Measurements from ENCODE around the gene SLC25A22.

Gene SLC25A22

GRCh38 chr11:765025-765801 is 32.9 kb downstream of the SLC25A22 start:
- no peak overlapping the region for H3K4me3 ChIP-seq (ENCODE audit: low read depth, low read length)
- no peak overlapping the region for H3K27ac ChIP-seq

GRCh38 chr11:764322-765024 is 33.6 kb downstream of the SLC25A22 start:
- in situ Hi-C loops (cut with HindIII; ENCODE audit: low pct_ligation_motif_present, low sequenced_read_pairs): no loop called here
- peaks cover 77% of the 10 kb centered on the region for H3K36me3 ChIP-seq (replicated peaks)
- DNase-seq: no peak
- H3K27ac ChIP-seq: no peak overlapping the region
- TF ChIP-seq CTCF (IDR thresholded peaks at IDR 0.05; ENCODE audit: low read depth, low read length, missing control alignments): no peak
- H3K4me3 ChIP-seq (ENCODE audit: low read depth, low read length): no peak overlapping the region
- H3K27me3 ChIP-seq (replicated peaks): no peaks in the 10 kb centered on the region

More at GRCh38 chr11:765025-765801, 32.9 kb downstream of the SLC25A22 start:
- Histone ChIP-seq H3K27me3 (replicated peaks) (no peaks in the 10 kb centered on the region), H3K36me3 (replicated peaks) (peaks cover 76% of the 10 kb centered on the region)
- DNase-seq: peak; percentile 36
- in situ Hi-C loops (cut with HindIII; ENCODE audit: low pct_ligation_motif_present, low sequenced_read_pairs): no loop called here
- peak; percentile 69 for TF ChIP-seq CTCF (IDR thresholded peaks at IDR 0.05; ENCODE audit: low read depth, low read length, missing control alignments)

- Histone ChIP-seq H3K27ac (no peak overlapping the region), H3K36me3 (replicated peaks) (peaks cover 80% of the 10 kb centered on the region), H3K27me3 (replicated peaks) (no peaks in the 10 kb centered on the region), H3K4me3 (ENCODE audit: low read depth, low read length) (no peak overlapping the region)
- in situ Hi-C loops (cut with HindIII; ENCODE audit: low pct_ligation_motif_present, low sequenced_read_pairs): no loop called here
- DNase-seq: no peak
- no peak for TF ChIP-seq CTCF (IDR thresholded peaks at IDR 0.05; ENCODE audit: low read depth, low read length, missing control alignments)
These were observed 34.3 kb downstream of the SLC25A22 start for GRCh38 chr11:763549-764321.

- DNase-seq: no peak
- Histone ChIP-seq H3K27me3 (replicated peaks) (no peaks in the 10 kb centered on the region), H3K36me3 (replicated peaks) (peaks cover 81% of the 10 kb centered on the region), H3K27ac (peak overlapping the region; percentile 50), H3K4me3 (ENCODE audit: low read depth, low read length) (no peak overlapping the region)
- in situ Hi-C loops (cut with HindIII; ENCODE audit: low pct_ligation_motif_present, low sequenced_read_pairs): no loop called here
- no peak for TF ChIP-seq CTCF (IDR thresholded peaks at IDR 0.05; ENCODE audit: low read depth, low read length, missing control alignments)
These were observed 35.0 kb downstream of the SLC25A22 start for GRCh38 chr11:763073-763463.

- in situ Hi-C loops (cut with HindIII; ENCODE audit: low pct_ligation_motif_present, low sequenced_read_pairs): no loop called here
- Histone ChIP-seq H3K4me3 (ENCODE audit: low read depth, low read length) (no peak overlapping the region), H3K27ac (peak overlapping the region; percentile 50), H3K36me3 (replicated peaks) (peaks cover 83% of the 10 kb centered on the region), H3K27me3 (replicated peaks) (no peaks in the 10 kb centered on the region)
- peak; percentile 33 for DNase-seq
- TF ChIP-seq CTCF (IDR thresholded peaks at IDR 0.05; ENCODE audit: low read depth, low read length, missing control alignments): peak; percentile 53
These were observed 35.5 kb downstream of the SLC25A22 start for GRCh38 chr11:762421-763072.

Measured in brain microvascular endothelial cell (primary cell).